AG20443 (cell line): ENCODE results near the gene XPR1.

ENCODE experiments used
- DNase-seq: peaks from one replicate; pipeline ENCODE4 v3.0.0; 2012; ENCODE audit warnings: low spot score, mixed read lengths

XPR1 gene

GRCh38 chr1:180631766-180632325 is at the start of gene XPR1:
TSS of gene XPR1 (plus strand) at chr1:180632022. CDS start at chr1:180632202, 180 bp downstream.
- peak; percentile 98 for DNase-seq

- DNase-seq, result no peak
These were observed 47.0 kb upstream of the XPR1 start for GRCh38 chr1:180584869-180585268.

- no peak for DNase-seq
These were observed 45.8 kb upstream of the XPR1 start for GRCh38 chr1:180585994-180586359.

GRCh38 chr1:180586671-180587155 is 45.1 kb upstream of the XPR1 start:
- DNase-seq, result peak; percentile 63

- no peak for DNase-seq
These were observed 43.7 kb upstream of the XPR1 start for GRCh38 chr1:180588121-180588520.

- DNase-seq, result no peak
These were observed 40.9 kb upstream of the XPR1 start for GRCh38 chr1:180590889-180591288.

GRCh38 chr1:180593382-180593781 is 38.4 kb upstream of the XPR1 start:
- DNase-seq, result no peak

GRCh38 chr1:180594723-180595122 is 37.1 kb upstream of the XPR1 start:
- peak; percentile 33 for DNase-seq

- DNase-seq, result no peak
These were observed 35.9 kb upstream of the XPR1 start for GRCh38 chr1:180595966-180596365.

GRCh38 chr1:180597520-180597919 is 34.3 kb upstream of the XPR1 start:
- no peak for DNase-seq

GRCh38 chr1:180598333-180598974 is 33.4 kb upstream of the XPR1 start:
- DNase-seq, result no peak

GRCh38 chr1:180600343-180600742 is 31.5 kb upstream of the XPR1 start:
- no peak for DNase-seq

GRCh38 chr1:180601512-180601911 is 30.3 kb upstream of the XPR1 start:
- no peak for DNase-seq

- no peak for DNase-seq
These were observed 28.5 kb upstream of the XPR1 start for GRCh38 chr1:180603223-180603849.

GRCh38 chr1:180603850-180604226 is 28.0 kb upstream of the XPR1 start:
- no peak for DNase-seq

GRCh38 chr1:180606155-180606554 is 25.7 kb upstream of the XPR1 start:
- no peak for DNase-seq

- peak; percentile 48 for DNase-seq
These were observed 21.9 kb upstream of the XPR1 start for GRCh38 chr1:180609643-180610555.

- no peak for DNase-seq
These were observed 21.2 kb upstream of the XPR1 start for GRCh38 chr1:180610556-180611015.

- no peak for DNase-seq
These were observed 20.5 kb upstream of the XPR1 start for GRCh38 chr1:180611016-180611930.

GRCh38 chr1:180612632-180613031 is 19.2 kb upstream of the XPR1 start:
- DNase-seq, result no peak

- DNase-seq, result no peak
These were observed 17.1 kb upstream of the XPR1 start for GRCh38 chr1:180614730-180615129.
